GM19025 (cell line): Measurements from ENCODE around the gene LLPH.

Experiments
- ATAC-seq: cut with Tn5 transposase; IDR thresholded peaks from one replicate; pipeline ENCODE4 v1.9.1; 2021; ENCODE audit warnings: mild to moderate bottlenecking, low read depth, moderate library complexity; ENCODE audit not compliant: unreplicated experiment

The LLPH gene

GRCh38 chr12:66143868-66144267, 13.3 kb upstream of the LLPH start:
- ATAC-seq: no peak

- no peak for ATAC-seq
Observed at GRCh38 chr12:66142826-66143225, 12.3 kb upstream of the LLPH start.

- no peak for ATAC-seq
Observed at GRCh38 chr12:66141299-66141698, 10.7 kb upstream of the LLPH start.

GRCh38 chr12:66140731-66141130, 10.2 kb upstream of the LLPH start:
- no peak for ATAC-seq

- ATAC-seq: no peak
Observed at GRCh38 chr12:66139328-66139727, 8.8 kb upstream of the LLPH start.

- ATAC-seq: no peak
Observed at GRCh38 chr12:66137937-66138336, 7.4 kb upstream of the LLPH start.

GRCh38 chr12:66132408-66132807, 1.9 kb upstream of the LLPH start:
- ATAC-seq: no peak

GRCh38 chr12:66131067-66131688, 628 bp upstream of the LLPH start:
- ATAC-seq: no peak

- ATAC-seq: no peak
Observed at GRCh38 chr12:66129934-66130266, 650 bp downstream of the LLPH start.

GRCh38 chr12:66127650-66128049, 2.9 kb downstream of the LLPH start:
- ATAC-seq: no peak

- ATAC-seq: no peak
Observed at GRCh38 chr12:66120477-66120876, 10.1 kb downstream of the LLPH start.

GRCh38 chr12:66119870-66120241, 10.7 kb downstream of the LLPH start:
- ATAC-seq: no peak

GRCh38 chr12:66119229-66119869, 11.2 kb downstream of the LLPH start:
- no peak for ATAC-seq

- ATAC-seq: no peak
Observed at GRCh38 chr12:66118240-66118891, 12.2 kb downstream of the LLPH start.

GRCh38 chr12:66117242-66117641, 13.3 kb downstream of the LLPH start:
- no peak for ATAC-seq

GRCh38 chr12:66115071-66115600, 15.4 kb downstream of the LLPH start:
- ATAC-seq: no peak

GRCh38 chr12:66113471-66113870, 17.1 kb downstream of the LLPH start:
- ATAC-seq: no peak

GRCh38 chr12:66111605-66112004, 18.9 kb downstream of the LLPH start:
- ATAC-seq: no peak

- no peak for ATAC-seq
Observed at GRCh38 chr12:66109056-66109455, 21.5 kb downstream of the LLPH start.

GRCh38 chr12:66108386-66108785, 22.2 kb downstream of the LLPH start:
- ATAC-seq: no peak

GRCh38 chr12:66107451-66107915, 23.1 kb downstream of the LLPH start:
- peak; percentile 95 for ATAC-seq
